ENCODE measurements around the gene GOSR2.

Gene GOSR2

DNA sequence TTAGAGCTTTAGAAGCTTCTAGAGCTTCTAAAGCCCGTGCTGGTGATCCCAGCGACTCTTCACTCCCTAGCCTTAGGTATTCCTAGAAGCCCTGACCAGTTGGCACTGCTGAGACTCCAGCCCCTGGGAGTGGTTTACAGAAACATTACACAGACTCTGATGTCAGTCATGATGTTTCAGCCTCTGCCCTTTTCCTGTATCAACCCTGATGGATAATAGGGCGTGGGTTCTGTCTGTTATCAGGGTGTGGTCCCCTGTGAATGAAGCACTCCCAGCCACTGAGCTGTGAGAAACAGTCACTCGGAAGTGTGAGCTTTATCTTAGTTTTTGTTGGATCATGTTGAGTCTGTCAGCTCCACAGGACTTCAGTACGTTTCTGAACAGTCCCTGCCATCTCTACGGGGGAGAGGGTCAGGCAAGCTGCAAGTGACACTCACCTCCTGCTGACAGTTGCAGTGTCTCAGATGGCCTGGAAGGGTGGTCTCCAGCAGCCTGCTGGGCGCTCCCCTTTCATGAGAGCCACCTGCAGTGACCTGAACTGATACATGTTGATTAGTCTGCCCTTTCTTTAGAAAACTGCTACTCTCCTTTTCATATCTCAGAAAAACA lies 12.8 kb downstream of the GOSR2 start:
- TF ChIP-seq CTCF (conservative IDR thresholded peaks at IDR 0.05; ENCODE audit: control insufficient read depth, insufficient read depth, low read depth, low read length) = no peak
- no peak overlapping the region for H3K4me3 ChIP-seq (ENCODE audit: control insufficient read depth, low read depth, low read length)
- DNase-seq (ENCODE audit: low read depth) = no peak

DNA sequence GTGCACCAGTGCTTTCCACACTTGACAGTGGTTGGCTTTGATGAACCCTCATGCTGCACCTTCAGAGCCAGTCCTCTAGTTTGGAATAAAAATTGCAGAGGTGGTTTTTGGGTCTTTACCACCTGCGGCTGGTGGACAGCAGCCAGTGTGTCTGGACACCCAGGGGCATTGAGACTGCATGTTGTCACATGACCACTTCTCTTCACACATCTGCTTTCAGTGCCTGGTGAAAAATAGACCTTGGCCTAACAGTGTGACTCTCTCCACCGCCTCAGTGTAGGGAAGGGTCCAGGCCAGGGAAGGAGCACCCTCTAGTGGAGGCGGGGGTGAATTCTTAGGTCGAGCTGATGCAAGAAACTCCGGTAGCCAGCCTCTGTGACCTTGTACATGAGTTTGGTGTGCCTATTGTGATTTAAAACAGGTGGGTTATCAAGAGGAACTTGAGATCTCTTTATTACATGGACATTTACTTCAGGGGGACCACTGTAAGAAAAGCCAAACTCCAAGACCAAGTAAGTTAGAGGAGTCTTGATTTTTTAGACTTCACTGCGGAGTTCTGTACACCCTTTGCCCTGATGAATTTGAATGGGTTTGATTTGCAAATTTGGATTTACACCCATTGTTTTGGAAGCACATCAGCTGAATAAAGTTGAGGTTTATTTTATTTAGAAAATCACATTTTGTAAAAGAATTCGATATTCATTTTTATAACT lies 17.9 kb downstream of the GOSR2 start:
- DNase-seq (ENCODE audit: low read depth) = peak; percentile 70
- peak; percentile 96 for TF ChIP-seq CTCF (conservative IDR thresholded peaks at IDR 0.05; ENCODE audit: control insufficient read depth, insufficient read depth, low read depth, low read length)
- H3K4me3 ChIP-seq (ENCODE audit: control insufficient read depth, low read depth, low read length) = no peak overlapping the region

GRCh38 chr17:46942441-46943217 lies 19.7 kb downstream of the GOSR2 start:
- H3K4me3 ChIP-seq (ENCODE audit: control insufficient read depth, low read depth, low read length) = no peak overlapping the region
- peak; percentile 99 for TF ChIP-seq CTCF (conservative IDR thresholded peaks at IDR 0.05; ENCODE audit: control insufficient read depth, insufficient read depth, low read depth, low read length)
- DNase-seq (ENCODE audit: low read depth) = peak; percentile 74

- no peak for DNase-seq (ENCODE audit: low read depth)
- TF ChIP-seq CTCF (conservative IDR thresholded peaks at IDR 0.05; ENCODE audit: control insufficient read depth, insufficient read depth, low read depth, low read length) = no peak
These were observed 20.2 kb downstream of the GOSR2 start for GRCh38 chr17:46943218-46943500.

GRCh38 chr17:46943501-46944393 lies 20.8 kb downstream of the GOSR2 start:
- peak; percentile 33 for DNase-seq (ENCODE audit: low read depth)
- TF ChIP-seq CTCF (conservative IDR thresholded peaks at IDR 0.05; ENCODE audit: control insufficient read depth, insufficient read depth, low read depth, low read length) = no peak
- H3K4me3 ChIP-seq (ENCODE audit: control insufficient read depth, low read depth, low read length) = no peak overlapping the region

More at GRCh38 chr17:46943218-46943500, 20.2 kb downstream of the GOSR2 start:
- no peak overlapping the region for H3K4me3 ChIP-seq (ENCODE audit: control insufficient read depth, low read depth, low read length)

DNA sequence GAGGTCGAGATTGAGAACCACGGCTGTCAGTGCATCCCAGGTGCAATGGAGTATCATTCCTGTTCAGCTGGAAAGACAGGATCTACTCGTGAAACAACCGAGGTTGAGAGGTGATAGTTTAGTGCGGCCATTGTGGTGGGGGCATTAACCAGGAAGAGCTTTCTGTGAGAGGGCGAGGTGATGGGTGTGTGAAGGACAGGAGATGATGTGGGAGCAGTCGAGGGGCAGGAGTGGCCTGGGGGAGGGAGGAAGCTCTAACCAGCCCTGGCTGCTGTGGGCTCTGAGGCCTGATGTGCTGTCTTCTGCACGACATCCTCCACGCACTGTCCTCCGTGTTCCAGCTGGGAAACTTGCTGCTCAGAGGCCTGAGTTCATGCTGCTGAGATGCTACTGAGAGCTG lies 22.0 kb downstream of the GOSR2 start:
- no peak for DNase-seq (ENCODE audit: low read depth)
- H3K4me3 ChIP-seq (ENCODE audit: control insufficient read depth, low read depth, low read length) = no peak overlapping the region
- no peak for TF ChIP-seq CTCF (conservative IDR thresholded peaks at IDR 0.05; ENCODE audit: control insufficient read depth, insufficient read depth, low read depth, low read length)
